Breast epithelium (tissue), 4 donors: Measurements from ENCODE around the gene PSIP1. TPM values are rescaled to one million over a fixed set of nuclear protein-coding genes. Genes with fewer than 3 reads are reported as not detected.
"Not testable (repeated sequence)": the region's sequence is repeated elsewhere in the genome, so short reads cannot be mapped to it uniquely, and the experiment has no call there.

Experiments
- DNase-seq, 2 donors: peaks; one replicate each; pipeline ENCODE4 v3.0.0-alpha.2; 2019; ENCODE audit warnings: low spot score in 2 of 2
- H3K27ac ChIP-seq, 2 donors: fragments of 200-600 bp; sonication (generic) in 1 of 2; one replicate each; pipeline ENCODE4 v1.5.1; 2016 to 2019; ENCODE audit warnings: mild to moderate bottlenecking in 1 of 2
- H3K27me3 ChIP-seq, 2 donors: fragments of 200-600 bp; sonication (generic) in 1 of 2; one replicate each; pipeline versions ENCODE4 v1.5.1 to v1.6.0; 2017 to 2019; ENCODE audit warnings: control low read depth in 1 of 2, mild to moderate bottlenecking in 1 of 2
- H3K36me3 ChIP-seq: fragments of 200-600 bp; one replicate; pipeline ENCODE4 v1.5.1; 2019
- H3K4me1 ChIP-seq, 2 donors: fragments of 200-600 bp; sonication (generic); one replicate each; pipeline ENCODE4 v1.5.1; 2016 to 2019; ENCODE audit warnings: control low read depth in 1 of 2
- H3K4me3 ChIP-seq, 3 donors: fragments of 200-600 bp; sonication (generic); 1 replicate in 2 of 3; 2 replicates in 1 of 3; pipeline ENCODE4 v1.5.1; 2016 to 2019; ENCODE audit warnings: mild to moderate bottlenecking in 3 of 3, moderate library complexity in 2 of 3
- H3K9me3 ChIP-seq, 2 donors: fragments of 200-600 bp; sonication (generic) in 1 of 2; one replicate each; pipeline ENCODE4 v1.5.1; 2016 to 2019; ENCODE audit warnings: control low read depth in 1 of 2
- CTCF ChIP-seq, 3 donors: fragments of 450-650 bp; IDR thresholded peaks; one replicate each; pipeline ENCODE4 v1.5.1; 2016 to 2017; ENCODE audit warnings: antibody characterized with exemption in 3 of 3, mild to moderate bottlenecking in 3 of 3, moderate library complexity in 3 of 3
- POLR2A ChIP-seq: fragments of 450-650 bp; IDR thresholded peaks from one replicate; pipeline ENCODE4 v1.6.1; 2016; ENCODE audit warnings: antibody characterized with exemption, mild to moderate bottlenecking, moderate library complexity
- POLR2AphosphoS5 ChIP-seq, 3 donors: sonication (generic); formaldehyde crosslinking; IDR thresholded peaks; one replicate each; pipeline ENCODE4 v1.6.1; 2017; ENCODE audit warnings: antibody characterized with exemption in 3 of 3
- intact Hi-C: fragments of 100-400 bp; cut with DNase I; formaldehyde crosslinking; loops from one replicate; pipeline ENCODE4 v1.15.1; 2023; ENCODE audit warnings: low total_unique reads
- total RNA-seq, 3 donors: library from RNA; depleted of rRNA; stranded (reverse); fragments of >200 nt; gene quantifications; one replicate each; pipeline ENCODE4 v1.1.0, GENCODE V29; 2016

Gene PSIP1
- total RNA-seq, 3 donors from 2014 or later = 28.0 to 39.1 (median 39.0) TPM

- Histone ChIP-seq H3K27ac (no peak overlapping the region), H3K9me3 (no peaks in the 10 kb centered on the region), H3K4me3 (no peak overlapping the region), H3K4me1 (no peaks in the 10 kb centered on the region), H3K27me3 (no peaks in the 10 kb centered on the region), H3K36me3 (no peaks in the 10 kb centered on the region)
- intact Hi-C loops = no loop called here
- TF ChIP-seq POLR2AphosphoS5 (IDR thresholded peaks at IDR 0.05) (no peak), CTCF (IDR thresholded peaks at IDR 0.05) (no peak), POLR2A (no peak)
- no peak for DNase-seq
These were observed 31.9 kb upstream of the PSIP1 start for GRCh38 chr9:15542624-15543023.

GRCh38 chr9:15541872-15542271, 31.1 kb upstream of the PSIP1 start:
- Histone ChIP-seq H3K9me3 (no peaks in the 10 kb centered on the region), H3K4me1 (no peaks in the 10 kb centered on the region), H3K4me3 (no peak overlapping the region), H3K36me3 (no peaks in the 10 kb centered on the region), H3K27ac (no peak overlapping the region), H3K27me3 (no peaks in the 10 kb centered on the region)
- DNase-seq = no peak
- intact Hi-C loops = no loop called here
- TF ChIP-seq POLR2AphosphoS5 (IDR thresholded peaks at IDR 0.05) (no peak), CTCF (IDR thresholded peaks at IDR 0.05) (no peak), POLR2A (no peak)

GRCh38 chr9:15531380-15531779, 20.6 kb upstream of the PSIP1 start:
- intact Hi-C loops = no loop called here

GRCh38 chr9:15529566-15530324, 19.0 kb upstream of the PSIP1 start:
- Histone ChIP-seq H3K9me3 (no peaks in the 10 kb centered on the region), H3K27ac (no peak overlapping the region), H3K4me3 (no peak overlapping the region), H3K27me3 (no peaks in the 10 kb centered on the region), H3K36me3 (no peaks in the 10 kb centered on the region), H3K4me1 (no peaks in the 10 kb centered on the region)
- intact Hi-C loops = no loop called here
- no peak for DNase-seq
- TF ChIP-seq POLR2AphosphoS5 (IDR thresholded peaks at IDR 0.05) (no peak), CTCF (IDR thresholded peaks at IDR 0.05) (no peak), POLR2A (no peak)

More at GRCh38 chr9:15531380-15531779, 20.6 kb upstream of the PSIP1 start:
- no peak for TF ChIP-seq CTCF (IDR thresholded peaks at IDR 0.05)
- Histone ChIP-seq H3K36me3 (no peaks in the 10 kb centered on the region), H3K9me3 (no peaks in the 10 kb centered on the region), H3K27me3 (no peaks in the 10 kb centered on the region), H3K27ac (no peak overlapping the region), H3K4me1 (no peaks in the 10 kb centered on the region), H3K4me3 (no peak overlapping the region)
- no peak for DNase-seq

GRCh38 chr9:15527035-15527434, 16.3 kb upstream of the PSIP1 start:
- H3K36me3 ChIP-seq, intact Hi-C loops, DNase-seq, H3K9me3 ChIP-seq, H3K27ac ChIP-seq, H3K4me1 ChIP-seq, H3K27me3 ChIP-seq, H3K4me3 ChIP-seq: not testable (repeated sequence)

- no peaks in the 10 kb centered on the region for H3K27me3 ChIP-seq
- no peak for DNase-seq
- intact Hi-C loops = no loop called here
- no peak overlapping the region for H3K4me3 ChIP-seq
- no peaks in the 10 kb centered on the region for H3K9me3 ChIP-seq
- no peaks in the 10 kb centered on the region for H3K4me1 ChIP-seq
- TF ChIP-seq CTCF (IDR thresholded peaks at IDR 0.05) = no peak
- no peak for TF ChIP-seq POLR2AphosphoS5 (IDR thresholded peaks at IDR 0.05)
- TF ChIP-seq POLR2A = no peak
- H3K36me3 ChIP-seq = no peaks in the 10 kb centered on the region
- H3K27ac ChIP-seq = no peak overlapping the region
These were observed 15.2 kb upstream of the PSIP1 start for GRCh38 chr9:15525958-15526357.
